GM19438 (cell line): ENCODE measurements around the gene TCF15.
"Not testable (repeated sequence)": the region's sequence is repeated elsewhere in the genome, so short reads cannot be mapped to it uniquely, and the experiment has no call there.

Experiments used
- ATAC-seq: cut with Tn5 transposase; IDR thresholded peaks from one replicate; pipeline ENCODE4 v1.9.1; 2021; ENCODE audit warnings: low read depth; ENCODE audit not compliant: unreplicated experiment

Gene TCF15

DNA sequence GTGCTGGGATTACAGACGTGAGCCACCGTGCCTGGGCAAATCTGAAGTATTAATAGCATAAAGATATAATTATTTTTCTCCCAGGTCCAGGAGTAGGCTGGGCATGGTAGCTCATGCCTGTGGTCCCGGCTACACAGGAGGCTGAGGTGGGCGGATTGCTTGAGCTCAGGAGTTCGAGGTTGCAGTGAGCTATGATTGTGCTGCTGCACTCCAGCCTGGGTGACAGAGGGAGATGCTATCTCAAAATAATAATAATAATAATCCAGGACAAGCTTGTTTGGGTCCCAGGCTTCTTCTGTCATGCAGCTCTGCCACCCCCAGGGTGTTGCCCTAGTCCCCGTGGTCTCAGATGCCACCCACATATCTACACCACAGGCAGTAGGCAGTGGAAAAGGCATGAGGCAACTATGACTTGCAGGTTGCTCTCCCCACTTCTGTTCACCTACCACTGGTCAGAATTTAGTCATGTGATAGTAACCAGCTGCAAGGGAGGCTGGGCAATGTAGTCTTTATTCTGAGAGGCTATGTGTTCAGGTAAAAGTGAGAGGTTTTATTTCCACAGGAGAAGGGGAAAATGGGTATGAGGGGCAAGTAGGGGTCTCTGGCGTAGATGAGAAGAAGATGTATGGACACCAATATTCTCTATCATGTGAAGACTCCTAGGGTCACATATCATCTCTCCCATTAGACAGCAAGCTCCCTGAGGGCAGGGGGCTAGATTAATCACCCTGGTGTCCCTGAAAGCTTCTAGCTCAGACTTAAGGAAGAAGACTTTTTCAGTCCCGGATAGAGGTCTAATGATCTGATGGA is 25.7 kb downstream of the TCF15 start:
- no peak for ATAC-seq

DNA sequence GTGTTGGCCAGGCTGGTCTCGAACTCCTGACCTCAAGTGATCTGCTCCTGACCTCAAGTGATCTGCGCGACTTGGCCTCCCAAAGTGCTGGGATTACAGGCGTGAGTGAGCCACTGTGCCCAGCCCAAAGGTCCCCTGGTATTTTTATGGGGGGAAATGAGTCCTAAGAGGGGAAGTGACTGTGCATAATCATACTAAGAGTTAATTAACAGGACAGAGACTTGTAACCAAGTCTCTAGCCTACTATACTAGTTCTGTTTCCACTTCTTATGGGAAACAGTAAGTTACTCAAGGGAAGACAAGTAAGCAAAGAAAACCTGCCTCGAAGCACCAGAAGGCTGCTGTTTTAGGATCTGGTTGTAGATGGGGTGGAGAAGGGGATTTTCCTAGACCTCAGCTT is 27.9 kb downstream of the TCF15 start:
- no peak for ATAC-seq

- not testable (repeated sequence) for ATAC-seq
Observed at GRCh38 chr20:578940-579690, 31.0 kb downstream of the TCF15 start.

GRCh38 chr20:577167-577791 is 32.8 kb downstream of the TCF15 start:
- ATAC-seq = no peak

GRCh38 chr20:576156-576555 is 34.0 kb downstream of the TCF15 start:
- ATAC-seq = no peak

- no peak for ATAC-seq
Observed at GRCh38 chr20:575230-575629, 34.9 kb downstream of the TCF15 start.

DNA sequence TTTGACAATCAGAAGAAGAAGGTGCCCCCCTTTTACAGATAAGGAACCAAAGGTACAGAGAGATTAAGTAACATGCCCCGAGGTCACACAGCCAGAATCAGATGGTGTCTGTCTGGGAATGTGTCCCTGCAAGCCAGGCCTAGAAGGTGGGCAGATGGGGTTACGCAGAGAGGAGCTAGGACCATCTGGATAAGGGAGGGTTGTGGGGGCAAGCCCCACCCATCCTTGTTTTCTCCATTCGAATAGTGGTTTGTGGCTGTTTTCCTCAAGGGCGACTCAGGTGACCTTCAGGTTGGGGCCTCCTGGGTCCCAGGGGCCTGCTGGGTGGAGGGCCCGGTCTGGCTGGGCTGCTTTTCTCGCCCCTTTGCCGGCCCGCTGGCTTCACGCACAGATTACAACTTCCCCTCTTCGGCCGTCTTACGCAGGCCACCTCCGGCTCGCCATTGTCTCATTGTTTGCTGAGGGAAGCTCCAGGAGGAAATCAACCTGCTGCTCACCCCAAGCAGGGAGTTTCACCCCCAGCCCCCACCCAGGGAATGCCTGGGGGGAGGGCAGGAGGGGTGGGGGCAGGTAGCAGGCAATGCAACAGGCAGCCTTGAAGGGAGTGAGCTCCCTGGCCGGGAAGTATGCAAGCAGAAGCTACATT is 35.7 kb downstream of the TCF15 start:
- no peak for ATAC-seq

DNA sequence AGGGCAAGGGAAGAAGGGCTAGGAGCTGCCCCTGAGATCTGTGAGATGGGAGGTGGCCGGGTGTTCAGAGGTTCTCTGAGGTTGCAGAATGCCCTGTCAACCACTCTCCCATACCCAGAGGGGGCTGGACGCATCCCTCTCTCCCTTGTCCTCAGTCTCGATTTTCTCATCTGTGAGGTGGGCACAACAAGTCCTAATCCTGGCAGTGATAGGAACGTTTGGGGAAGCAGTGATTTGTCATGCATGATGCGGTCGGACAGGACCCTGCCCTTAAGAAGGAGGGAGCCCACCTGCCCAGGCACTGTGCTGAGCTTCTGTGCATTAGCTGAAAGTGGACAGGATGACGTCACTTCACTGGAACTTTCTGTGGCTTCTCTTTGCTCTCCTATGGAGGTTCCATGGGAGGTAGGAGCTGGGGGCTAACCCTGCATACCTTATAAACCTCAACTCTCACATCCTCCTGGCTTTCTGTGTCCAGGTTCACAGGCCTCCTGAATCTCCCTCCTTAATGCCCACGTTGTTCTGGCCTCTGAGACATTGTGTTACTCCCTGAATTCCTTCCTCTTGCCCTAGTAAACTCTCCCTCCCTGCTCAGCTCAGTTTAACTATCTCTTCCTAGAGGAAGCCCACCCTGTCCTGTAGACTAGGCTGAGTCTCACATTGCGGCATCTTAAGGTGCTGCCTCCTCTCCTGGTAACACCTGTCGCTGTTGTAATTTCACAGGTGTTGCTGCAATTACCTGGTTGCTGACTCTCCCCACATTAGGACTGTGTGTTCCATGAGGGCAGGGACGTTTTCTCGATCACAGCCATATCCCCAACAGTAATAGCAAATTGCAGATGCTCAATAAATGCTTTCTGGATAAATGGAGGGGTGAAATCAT is 36.5 kb downstream of the TCF15 start:
- no peak for ATAC-seq

DNA sequence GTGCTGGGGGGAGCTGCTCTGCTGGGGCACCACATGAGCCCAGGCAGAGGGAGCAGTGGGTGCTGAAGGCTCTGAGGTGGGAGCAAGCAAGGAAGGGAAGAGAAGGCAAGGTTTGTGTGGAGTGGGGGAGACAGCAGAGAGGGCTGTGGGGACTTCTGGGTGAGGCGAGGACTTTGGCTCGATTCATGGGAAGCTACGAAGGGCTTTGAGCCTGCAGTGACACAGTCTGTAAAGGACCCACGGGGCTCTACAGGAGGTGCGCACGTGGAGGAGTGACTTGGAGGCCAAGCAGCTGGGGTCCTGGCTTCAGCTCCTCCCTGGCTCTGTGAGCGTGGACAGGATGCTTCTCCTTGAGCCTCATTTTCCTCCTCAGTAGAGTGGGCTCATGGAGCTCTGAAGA is 37.4 kb downstream of the TCF15 start:
- no peak for ATAC-seq

DNA sequence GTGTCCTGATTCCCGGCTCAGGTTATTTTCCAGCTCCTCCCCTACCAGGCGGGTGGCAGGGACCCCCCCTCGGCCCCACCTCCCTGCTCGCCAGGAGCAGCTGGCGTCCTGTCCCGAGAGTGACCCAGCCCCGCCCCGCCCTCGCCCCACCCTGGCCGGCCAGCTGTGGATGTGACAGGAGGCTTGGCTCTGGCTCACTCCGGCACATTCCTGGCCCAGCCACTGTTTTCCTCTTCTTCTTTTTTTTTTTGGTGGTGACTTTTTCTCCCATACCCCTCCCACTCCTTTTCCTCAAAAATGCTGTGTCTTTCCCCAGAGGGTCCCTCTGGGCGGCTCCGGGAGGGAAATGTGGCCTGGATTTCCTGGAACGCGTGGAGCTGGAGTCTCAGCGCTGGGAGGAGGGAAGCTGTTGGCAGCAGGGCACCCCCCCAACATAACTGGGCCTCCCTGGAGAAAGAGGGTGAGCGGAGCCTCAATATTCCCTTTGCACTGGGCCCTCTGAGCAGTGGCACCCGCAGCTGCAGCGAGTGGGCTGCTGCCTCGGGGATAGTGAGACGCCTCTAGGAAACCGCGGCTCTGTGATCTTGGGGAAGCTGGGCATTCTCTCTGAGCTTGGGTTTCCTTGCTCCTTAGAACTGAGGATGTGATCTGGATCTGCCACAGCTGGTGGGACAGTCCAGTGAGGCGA is 38.2 kb downstream of the TCF15 start:
- ATAC-seq = no peak

- ATAC-seq = no peak
Observed at GRCh38 chr20:568673-569415, 41.3 kb downstream of the TCF15 start.

GRCh38 chr20:568097-568652 is 41.9 kb downstream of the TCF15 start:
- no peak for ATAC-seq

GRCh38 chr20:564192-564591 is 45.9 kb downstream of the TCF15 start:
- ATAC-seq = no peak

GRCh38 chr20:563187-563586 is 46.9 kb downstream of the TCF15 start:
- ATAC-seq = no peak

- ATAC-seq = no peak
Observed at GRCh38 chr20:562232-562897, 47.7 kb downstream of the TCF15 start.

- no peak for ATAC-seq
Observed at GRCh38 chr20:561437-562231, 48.5 kb downstream of the TCF15 start.

- no peak for ATAC-seq
Observed at GRCh38 chr20:560680-561079, 49.4 kb downstream of the TCF15 start.
